Measurements from ENCODE around the gene TMEM134.
"Not testable (repeated sequence)": the region's sequence is repeated elsewhere in the genome, so short reads cannot be mapped to it uniquely, and the experiment has no call there.

TMEM134 gene

DNA sequence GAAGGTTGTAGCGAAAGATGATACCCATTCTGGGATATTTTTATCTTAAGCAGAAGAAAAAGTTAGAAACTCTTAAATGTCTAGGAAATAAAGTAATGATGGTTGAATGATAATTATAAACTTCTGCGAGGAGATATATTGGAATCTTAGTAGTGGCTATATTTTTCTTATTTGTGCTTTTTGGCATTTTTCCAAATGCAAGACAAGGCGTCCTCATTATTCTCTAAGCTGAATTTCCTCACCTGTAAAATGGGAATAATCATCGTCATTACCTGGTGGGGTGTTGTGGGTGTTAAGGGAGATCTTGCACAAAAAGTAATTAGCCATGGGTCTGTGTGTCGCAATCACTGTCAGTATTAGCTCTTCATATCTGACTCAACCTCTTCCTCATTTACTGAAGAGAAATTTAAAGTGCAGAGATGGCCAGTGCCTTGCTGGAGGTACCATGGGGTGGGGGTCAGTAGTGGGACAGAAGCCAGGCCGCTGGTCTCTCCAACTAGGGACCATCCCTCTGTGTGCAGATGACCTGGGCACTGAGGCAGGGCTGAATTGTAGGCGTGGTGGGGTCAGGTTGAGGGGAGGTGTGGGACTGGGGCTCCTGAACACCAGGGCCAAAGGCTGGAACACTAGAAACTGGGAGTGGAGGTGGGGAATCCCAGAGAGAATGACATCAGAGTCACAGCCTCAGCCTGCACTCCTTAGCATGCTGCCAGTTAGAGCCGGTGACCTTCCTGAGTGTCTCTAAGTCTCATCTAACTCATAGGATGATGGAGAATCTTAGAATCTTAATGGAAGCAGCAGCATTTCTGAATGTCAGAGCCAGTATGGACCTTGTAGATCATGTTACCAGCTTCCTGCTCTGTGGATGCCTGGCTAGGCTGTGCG, 32.0 kb upstream of the TMEM134 start:
- DNase-seq, result no peak

DNA sequence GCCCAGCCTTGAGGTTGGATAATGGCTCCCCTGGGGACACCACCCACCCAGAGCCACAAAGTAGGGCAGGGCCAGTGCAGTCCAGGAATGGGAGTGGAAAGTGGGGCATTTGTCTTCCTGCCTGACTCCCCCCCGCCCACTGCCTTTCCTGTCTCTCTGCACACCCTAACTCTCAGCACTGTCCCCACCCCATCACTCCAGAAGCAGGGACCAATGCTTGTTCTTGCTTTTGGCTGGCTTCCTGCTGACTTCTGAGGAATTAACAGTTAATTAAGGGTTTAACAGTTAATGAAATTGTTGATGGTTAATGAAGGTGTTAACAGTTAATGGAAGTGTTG, 31.4 kb upstream of the TMEM134 start:
- DNase-seq, result peak in 1 of 2 experiments; percentile 39

DNA sequence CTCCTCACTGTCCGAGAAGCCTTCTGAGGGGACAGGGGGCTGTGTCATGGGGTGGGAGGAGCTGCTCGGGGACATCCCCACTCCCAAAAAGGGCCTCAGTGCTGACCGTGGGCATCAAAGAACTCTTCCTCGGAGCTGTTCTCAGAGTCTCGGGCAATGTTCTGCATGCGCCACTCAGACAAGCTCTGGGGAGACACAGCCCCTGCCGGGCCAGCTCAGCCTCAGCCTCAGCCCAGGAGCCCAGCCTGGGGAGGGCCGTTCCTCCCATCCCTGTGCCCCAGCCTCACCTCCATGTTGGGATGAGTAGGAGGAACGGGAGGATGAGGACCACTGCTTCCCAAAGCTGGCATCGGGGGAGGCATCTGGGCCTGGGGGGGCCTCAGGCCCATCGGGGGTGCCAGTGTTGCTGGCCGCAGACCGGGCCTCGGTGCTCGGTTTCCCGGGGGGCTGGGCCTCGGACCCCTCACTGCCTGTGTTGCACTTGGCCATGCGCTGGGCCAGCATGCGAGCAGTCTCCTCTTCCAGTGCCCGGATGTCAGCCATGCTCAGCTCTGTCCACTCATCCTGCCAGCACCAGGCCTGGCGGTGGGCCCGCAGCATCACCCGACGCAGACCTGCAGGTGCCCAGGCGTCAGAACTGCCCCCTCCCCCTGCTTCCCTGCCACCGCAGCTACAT, 30.9 kb upstream of the TMEM134 start:
- DNase-seq, result no peak

DNA sequence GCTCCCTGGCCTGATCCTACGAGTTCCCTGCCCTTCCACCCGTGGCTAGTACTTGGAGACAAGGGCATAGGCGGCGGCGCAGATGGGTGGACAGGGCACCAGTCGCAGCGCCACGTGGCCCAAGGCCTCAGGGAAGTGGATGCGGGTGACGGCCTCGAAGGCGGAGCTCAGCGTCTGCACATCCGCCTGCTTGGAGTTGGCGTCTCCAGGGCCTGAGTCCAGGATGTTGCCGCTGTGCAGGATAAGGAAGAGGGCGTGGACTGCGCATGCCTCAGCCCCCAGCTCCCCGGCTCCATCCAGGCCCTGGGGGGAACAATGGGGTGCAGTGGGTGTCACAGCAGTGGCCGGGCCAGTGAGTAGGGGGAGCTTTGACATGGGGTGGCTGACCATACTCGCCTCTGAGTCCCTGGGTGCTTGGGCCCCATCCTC, 29.5 kb upstream of the TMEM134 start:
- no peak for DNase-seq

DNA sequence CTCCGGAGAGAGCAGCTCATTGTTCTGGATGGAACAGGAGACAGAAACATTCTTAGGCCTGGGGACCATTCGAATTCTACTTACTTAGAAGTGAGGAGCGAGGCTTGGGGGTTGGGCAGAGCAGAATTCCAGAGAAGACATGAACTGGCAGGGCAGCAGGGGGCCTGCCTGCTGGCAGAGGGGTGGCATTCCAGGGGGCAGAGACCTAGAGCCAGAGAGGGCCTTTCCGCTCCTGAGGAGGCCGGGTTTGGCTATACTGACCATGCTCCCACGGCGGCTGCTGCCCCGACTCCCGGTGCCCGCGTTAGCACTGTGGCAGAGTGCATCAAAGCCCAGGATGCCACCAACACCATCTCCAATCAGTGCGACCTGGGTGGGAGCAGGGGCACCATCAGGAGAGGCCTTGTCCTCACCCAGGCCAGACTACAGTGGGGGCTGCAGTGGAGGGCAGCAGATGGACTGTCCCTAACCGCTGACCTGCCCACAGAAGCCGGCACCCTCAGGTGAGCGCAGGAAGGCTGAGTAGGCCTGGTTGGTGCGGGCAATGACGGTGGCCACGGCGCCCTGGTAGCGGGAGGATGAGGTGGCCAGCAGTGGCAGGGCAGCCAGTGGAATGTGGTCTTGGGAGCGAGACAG, 28.7 kb upstream of the TMEM134 start:
- no peak for DNase-seq

DNA sequence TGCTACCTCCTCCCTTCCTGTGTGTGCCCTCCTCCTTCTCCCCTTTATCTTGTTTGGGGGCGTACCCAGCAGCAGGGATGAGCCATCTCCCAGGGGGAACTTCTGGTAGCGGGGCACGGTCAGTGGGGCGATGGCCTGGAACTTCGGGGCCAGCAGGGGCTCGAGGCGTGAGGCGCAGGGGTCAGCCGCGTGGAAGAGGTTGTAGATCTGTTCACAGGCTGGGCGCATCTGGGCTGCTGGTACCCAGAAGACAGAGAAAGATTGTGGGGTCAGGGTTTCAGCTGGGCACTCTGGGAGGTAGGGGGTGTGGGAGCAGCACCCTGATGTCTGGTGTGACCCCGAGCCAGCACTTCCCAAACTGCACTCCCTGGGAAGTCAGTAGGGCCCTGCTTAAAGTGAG, 27.1 kb upstream of the TMEM134 start:
- DNase-seq, result no peak

DNA sequence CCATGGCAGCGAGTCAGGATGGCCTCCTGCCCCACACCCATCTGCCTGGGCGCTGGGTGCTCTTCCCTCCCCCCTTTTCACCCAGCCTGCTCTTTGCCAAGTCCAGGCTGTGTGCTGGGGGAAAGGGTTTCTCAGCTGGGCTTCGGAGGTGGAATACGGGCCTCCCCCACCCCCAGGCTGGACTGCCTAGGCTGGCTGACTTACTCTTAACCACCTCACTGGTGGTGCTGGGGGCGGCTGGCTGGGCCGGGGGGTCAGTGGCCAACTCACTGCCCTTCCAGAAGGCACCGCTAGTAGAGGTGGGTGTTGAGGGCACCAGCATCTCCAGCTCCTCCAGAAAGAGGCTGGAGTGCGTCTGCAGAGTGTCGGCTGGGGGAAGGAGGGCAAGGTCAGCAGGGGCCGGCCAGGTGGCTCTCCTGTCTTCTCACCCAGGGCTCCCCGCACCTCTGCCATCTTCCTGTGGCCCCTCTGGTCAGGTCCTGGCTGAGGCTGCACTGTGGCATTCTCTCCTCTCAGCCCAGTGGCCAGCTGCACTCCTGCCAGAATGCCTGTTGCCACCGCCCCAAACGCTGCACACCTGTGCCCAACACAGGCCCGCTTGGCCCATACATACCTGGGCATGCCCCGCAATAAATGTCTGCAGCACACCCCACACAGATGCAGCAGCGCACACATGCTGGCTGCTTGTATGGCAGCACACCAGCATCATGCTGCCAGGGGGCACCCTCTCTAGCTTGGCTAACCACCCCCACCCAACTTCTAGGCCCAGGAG, 26.4 kb upstream of the TMEM134 start:
- no peak for DNase-seq

DNA sequence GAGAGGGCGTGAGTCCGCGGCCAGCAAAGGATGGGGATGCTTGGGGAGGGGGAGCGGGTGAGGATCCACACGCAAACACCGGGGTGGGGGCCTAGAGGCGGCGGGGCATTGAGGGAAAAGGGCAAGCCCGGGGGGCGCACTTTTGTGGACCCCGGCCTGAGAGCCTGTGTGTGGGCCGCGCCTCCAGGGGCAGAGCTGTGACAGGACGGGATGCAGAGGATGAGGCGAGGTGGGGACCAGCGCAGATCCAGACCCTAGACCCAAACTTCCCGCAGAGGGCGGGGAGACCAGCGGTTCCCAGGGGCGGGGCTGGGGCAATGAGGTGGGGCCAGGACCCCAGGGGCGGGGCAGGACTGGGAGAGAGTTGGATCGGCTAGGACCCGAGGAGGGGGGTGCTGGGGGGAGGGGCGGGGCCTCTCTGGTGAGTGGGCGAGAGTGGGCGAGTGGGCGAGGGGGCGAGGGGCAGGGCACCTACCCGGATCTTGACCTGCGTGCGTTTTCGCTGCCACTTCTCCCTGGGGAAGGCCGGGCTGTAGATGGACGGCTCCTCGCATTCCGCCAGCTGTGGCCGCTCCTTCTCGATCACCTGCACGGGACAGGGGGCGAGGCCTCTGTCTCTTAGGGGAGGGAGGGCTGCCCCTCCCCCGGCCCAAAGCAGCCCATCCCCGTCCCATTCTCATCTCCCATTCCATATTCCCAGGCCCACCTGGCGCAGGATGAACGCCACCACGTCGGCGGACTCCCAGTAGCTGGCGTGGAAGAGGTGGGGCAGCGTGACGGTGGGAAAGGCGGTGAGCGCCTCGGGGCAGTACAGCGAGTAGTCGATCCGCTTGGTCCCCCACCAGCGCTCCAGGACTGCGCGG, 25.6 kb upstream of the TMEM134 start:
- no peak for DNase-seq

DNA sequence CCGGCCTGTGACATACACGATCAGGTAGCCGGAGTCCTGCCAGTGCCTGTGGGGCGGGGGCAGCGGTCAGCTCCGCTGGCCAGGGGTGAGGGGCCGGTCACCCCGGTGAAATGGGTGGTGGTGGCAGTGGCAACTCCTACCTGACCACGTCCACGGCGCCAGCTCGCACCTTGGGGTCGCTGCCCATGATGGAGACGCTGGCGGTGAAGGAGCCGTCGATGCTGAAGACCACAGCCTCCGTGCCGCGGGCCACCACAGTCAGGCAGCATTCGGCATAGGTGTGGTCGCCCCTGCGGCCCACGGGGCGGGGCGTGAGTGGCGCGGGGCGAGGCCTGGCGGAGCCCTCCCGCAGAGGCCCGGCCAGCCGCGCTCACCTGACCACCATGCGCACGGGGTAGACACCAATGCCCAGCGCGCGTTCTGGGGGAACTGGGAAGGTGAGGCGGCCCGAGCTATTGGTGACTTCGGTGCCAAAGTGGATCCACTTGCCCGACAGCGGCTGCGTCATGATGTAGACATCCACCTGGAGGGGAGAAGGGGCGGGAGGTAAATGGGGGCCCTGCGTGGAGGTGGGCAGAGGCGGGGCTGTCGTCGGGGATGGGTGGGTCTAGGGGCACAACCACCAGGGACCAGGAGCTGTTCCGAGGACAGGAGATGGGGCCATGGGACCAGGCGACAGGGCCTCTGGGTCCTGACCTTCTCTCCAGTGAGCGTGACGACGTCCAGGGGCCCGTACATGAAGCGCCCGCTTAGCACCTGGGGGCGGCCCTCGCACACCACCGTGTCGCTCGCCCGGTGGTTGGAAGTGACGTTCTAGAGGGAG, 24.7 kb upstream of the TMEM134 start:
- DNase-seq, result no peak

DNA sequence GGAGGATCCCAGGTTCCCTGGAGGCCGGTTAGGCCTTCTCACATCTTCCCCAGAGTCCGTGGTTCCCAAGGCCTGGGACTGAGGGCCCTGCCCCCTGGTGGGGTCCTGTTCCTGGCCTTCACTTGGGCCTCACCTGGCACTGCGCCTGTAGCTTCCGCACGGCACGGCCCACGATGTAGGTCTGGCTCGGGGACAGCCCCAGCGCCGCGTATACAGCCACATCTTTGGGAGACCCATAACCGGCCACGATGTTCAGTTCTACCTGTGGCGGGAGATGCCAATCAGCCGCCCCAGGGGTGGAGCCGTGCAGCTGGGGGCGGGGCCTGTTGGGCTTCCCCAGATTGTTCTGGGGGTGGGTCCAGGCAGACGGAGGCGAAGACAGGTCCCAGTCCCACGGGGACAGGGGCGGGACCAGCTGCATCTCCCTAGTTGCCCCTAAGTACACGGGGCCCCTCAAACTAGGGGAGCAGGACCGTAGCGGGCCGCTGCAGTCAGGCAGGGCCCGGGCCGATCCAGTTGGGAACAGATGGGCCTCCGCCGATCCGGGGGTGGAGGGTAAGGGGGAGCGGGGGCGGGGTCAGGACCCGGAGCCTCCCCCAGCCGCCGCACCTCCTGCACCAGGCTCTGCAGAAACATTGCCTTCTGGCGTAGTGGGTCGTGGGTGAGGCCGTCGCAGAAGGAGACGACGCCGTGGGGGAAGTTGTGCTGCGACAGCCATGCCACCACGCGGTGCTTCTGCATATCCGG, 23.9 kb upstream of the TMEM134 start:
- no peak for DNase-seq

DNA sequence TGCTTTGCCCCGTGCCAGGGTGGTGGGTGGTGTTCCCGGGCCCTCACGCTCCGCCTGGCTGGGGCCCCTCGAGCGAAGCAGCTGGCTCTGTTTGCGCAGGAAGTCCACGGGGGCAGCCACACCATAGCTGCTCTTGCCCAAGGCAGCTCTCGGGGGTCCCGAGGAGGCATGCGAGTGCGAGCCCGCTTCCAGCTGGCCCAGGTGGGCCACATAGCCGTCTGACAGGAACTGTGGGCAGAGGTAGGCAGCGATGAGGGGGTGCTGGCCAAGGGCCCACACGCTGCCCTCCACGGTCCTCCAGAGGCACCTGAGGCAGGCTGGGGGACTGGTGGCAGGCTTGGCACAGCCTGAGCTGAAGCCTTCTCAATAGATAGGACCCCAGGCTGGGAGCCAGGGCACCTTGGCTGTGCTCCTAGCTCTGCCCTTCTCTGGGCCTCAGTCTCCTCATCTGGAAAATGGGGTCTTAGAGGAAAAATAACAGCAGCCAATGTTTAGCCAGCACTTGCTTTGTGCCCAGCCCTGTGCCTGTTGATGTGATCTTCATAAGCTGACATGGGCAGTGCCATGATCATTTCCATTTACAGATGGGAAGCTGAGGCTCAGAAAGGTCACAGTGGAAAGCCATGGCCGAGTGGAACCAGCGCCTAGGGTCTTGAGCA, 23.1 kb upstream of the TMEM134 start:
- DNase-seq, result no peak

DNA sequence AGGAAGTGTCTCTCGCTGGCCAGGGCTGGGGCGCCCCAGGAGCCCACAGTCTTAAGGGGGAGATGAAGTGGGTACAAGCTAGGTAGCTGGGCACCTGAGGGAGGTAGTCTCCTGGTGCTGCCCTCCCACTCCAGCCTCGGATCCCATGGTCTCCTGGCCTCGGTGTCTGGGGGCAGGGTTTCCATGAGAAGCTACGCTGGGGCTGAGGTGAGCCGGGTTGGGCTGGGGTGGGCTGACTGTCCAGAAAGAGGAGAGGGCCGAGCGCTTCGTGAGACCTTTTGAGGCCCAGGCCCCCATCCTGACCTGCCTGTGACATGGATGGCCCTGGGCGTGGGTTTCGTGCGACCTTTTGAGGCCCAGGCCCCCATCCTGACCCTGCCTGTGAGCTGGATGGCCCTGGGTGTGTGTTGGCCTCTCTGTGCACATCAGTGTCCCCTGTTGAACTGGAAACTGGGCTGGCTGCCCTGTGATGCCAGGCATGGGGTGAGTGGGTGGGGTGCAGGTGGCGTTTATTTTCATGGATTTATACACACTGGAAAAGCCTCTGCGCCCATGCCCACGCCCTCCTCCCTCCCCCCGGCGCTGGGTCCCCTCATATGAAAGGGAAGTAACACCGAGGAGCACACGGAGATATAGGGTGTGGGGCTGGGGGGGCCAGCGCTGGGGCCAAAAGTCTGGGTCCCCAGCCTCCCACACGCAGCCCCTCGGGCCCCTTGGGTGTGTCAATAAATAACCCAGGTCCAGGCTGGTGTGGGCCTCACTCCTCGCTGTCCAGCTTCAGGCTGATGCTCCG, 22.4 kb upstream of the TMEM134 start:
- no peak for DNase-seq

DNA sequence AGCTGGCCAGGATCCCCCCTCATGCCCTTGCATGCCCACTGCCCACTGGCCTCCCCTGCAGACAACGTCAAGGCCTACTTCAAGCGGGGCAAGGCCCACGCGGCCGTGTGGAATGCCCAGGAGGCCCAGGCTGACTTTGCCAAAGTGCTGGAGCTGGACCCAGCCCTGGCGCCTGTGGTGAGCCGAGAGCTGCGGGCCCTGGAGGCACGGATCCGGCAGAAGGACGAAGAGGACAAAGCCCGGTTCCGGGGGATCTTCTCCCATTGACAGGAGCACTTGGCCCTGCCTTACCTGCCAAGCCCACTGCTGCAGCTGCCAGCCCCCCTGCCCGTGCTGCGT, 21.6 kb upstream of the TMEM134 start:
- DNase-seq, result no peak

DNA sequence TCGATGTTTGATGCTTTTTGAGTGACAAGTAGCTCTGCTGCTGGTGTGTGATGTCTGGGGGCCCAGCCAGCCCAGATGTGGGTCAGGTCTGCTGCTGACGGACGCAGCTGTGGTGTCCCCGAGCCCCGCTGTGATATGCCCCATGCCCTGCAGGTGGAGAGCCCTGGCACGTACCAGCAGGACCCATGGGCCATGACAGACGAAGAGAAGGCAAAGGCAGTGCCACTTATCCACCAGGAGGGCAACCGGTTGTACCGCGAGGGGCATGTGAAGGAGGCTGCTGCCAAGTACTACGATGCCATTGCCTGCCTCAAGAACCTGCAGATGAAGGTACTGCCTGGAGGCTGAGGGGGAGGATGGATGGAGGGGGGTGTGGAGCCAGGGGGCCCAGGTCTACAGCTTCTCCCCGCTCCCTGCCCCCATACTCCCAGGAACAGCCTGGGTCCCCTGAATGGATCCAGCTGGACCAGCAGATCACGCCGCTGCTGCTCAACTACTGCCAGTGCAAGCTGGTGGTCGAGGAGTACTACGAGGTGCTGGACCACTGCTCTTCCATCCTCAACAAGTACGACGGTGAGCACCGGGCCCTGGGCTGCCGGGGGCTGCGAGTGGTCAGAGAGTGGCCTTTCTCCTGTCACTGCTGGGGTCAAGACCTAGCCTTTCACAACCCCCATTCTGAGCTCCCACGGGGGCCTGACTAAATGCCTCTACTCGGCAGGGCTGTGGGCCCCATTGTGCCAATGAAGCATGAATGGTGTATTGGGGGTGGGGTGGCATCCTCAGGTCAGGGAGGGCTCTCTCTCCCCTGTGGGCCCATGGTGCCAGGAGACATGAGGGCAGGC, 21.1 kb upstream of the TMEM134 start:
- DNase-seq, result no peak

DNA sequence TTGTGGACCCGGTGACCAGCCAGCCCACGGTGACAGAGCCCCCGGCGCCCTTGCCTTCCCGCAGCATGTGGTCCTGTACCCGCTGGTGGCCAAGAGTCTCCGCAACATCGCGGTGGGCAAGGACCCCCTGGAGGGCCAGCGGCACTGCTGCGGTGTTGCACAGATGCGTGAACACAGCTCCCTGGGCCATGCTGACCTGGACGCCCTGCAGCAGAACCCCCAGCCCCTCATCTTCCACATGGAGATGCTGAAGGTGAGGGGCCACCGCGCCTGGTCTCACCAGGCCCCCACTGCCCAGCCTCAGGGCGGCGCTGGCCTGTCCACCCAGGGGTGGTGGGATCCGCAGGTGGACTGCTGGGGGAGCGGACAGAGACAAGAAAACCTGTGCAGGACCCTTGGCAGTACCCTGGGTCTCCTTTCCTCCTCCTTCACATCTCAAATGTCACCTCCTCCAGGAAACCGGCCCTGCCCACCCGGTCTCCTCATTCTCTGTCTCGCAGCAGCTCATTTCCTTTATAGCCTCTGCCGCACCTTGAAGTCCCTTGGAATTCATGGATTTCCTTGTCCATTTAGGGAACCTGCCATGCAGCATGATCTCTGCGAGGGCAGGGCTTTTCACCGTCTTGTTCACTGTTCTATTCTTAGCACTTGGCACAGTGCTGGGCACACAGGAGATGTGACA, 20.3 kb upstream of the TMEM134 start:
- DNase-seq, result no peak

DNA sequence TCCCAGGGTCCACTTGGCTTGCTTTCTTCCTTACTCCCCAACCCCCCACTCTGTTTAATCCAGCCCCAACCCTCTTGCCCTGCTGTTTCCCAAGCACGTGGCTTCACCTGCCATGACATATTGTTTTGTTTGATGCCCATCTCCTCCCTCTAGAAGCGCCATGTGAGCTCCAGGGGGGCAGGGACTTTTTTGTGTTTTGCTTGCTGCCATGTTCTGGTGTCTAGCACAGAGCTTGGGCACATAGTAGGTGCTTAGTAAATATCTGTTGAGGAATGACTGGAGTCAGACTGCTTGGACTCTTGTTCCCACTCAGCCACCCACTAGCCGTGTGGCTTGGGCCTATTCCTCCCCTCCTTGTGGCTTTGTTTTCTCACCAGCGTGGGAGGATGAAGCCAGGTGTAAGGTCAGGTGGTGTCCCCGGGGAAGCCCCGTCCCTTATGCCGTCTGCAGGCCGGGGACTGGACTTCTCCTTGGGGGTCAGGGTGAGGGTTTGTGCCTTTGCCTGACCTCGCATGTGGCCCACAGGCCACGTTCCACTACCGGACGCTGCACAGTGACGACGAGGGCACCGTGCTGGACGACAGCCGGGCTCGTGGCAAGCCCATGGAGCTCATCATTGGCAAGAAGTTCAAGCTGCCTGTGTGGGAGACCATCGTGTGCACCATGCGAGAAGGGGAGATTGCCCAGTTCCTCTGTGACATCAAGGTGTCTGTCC, 17.6 kb upstream of the TMEM134 start:
- no peak for DNase-seq

DNA sequence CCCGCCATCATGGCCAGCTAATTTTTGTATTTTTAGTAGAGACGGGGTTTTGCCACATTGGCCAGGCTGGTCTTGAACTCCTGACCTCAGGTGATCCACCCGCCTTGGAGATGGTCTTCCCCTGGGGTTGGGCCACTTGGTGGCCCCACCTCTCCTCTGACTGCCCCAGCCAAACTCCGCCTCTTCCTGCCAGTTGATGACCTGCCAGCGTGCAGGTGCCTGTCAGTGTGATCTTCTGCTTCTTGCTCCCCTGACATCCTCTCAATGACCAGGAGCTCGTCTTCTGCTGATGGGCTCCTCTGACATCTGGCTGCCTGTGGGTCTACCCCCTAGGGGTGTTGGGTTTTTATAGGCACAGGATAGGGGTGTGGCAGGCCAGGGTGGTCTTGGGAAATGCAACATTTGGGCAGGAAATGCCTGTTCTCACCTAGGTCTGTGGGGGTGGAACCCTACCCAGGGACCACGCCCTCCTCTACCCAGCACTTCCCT, 16.9 kb upstream of the TMEM134 start:
- not testable (repeated sequence) for DNase-seq

Data from NCI-H526 (cell line).